Epithelial cell of prostate (primary cell): ENCODE measurements around the gene FAM81B.
"Not testable (repeated sequence)": the region's sequence is repeated elsewhere in the genome, so short reads cannot be mapped to it uniquely, and the experiment has no call there.

Experiments used
- DNase-seq: peaks from one replicate; pipeline ENCODE4 v3.0.0-alpha.2; 2011; ENCODE audit warnings: low read depth, low spot score
- H3K27ac ChIP-seq: fragments of 450-650 bp; 2 replicates; pipeline ENCODE4 v1.5.1; 2017; ENCODE audit warnings: mild to moderate bottlenecking

The FAM81B gene

GRCh38 chr5:95390812-95391492 is at the start of gene FAM81B:
Gene FAM81B (plus strand): TSS chr5:95391366. CDS start chr5:95391390, 24 bp downstream.
- H3K27ac ChIP-seq = no peak within 1 kb of the TSS
- no peak for DNase-seq

- DNase-seq, H3K27ac ChIP-seq: not testable (repeated sequence)
Measured at GRCh38 chr5:95341444-95341843, 49.7 kb upstream of the FAM81B start.

GRCh38 chr5:95347506-95348120 is 43.6 kb upstream of the FAM81B start:
- no peak for DNase-seq

GRCh38 chr5:95350631-95351030 is 40.5 kb upstream of the FAM81B start:
- no peak for DNase-seq
- H3K27ac ChIP-seq = no peak overlapping the region

More at GRCh38 chr5:95347506-95348120, 43.6 kb upstream of the FAM81B start:
- no peak overlapping the region for H3K27ac ChIP-seq

GRCh38 chr5:95352691-95353090 is 38.5 kb upstream of the FAM81B start:
- no peak for DNase-seq
- no peak overlapping the region for H3K27ac ChIP-seq

GRCh38 chr5:95358320-95358719 is 32.8 kb upstream of the FAM81B start:
- no peak overlapping the region for H3K27ac ChIP-seq
- DNase-seq = no peak

GRCh38 chr5:95358848-95359247 is 32.3 kb upstream of the FAM81B start:
- DNase-seq = no peak
- H3K27ac ChIP-seq = no peak overlapping the region

- H3K27ac ChIP-seq, DNase-seq: not testable (repeated sequence)
Measured at GRCh38 chr5:95360667-95361066, 30.5 kb upstream of the FAM81B start.

- no peak for DNase-seq
- no peak overlapping the region for H3K27ac ChIP-seq
Measured at GRCh38 chr5:95365302-95366095, 25.7 kb upstream of the FAM81B start.

GRCh38 chr5:95369782-95370181 is 21.4 kb upstream of the FAM81B start:
- no peak overlapping the region for H3K27ac ChIP-seq
- no peak for DNase-seq

- no peak for DNase-seq
- H3K27ac ChIP-seq = no peak overlapping the region
Measured at GRCh38 chr5:95374061-95374460, 17.1 kb upstream of the FAM81B start.

- H3K27ac ChIP-seq = no peak overlapping the region
- no peak for DNase-seq
Measured at GRCh38 chr5:95375591-95375990, 15.6 kb upstream of the FAM81B start.

GRCh38 chr5:95379133-95379532 is 12.0 kb upstream of the FAM81B start:
- DNase-seq = no peak
- no peak overlapping the region for H3K27ac ChIP-seq

GRCh38 chr5:95380103-95380628 is 11.0 kb upstream of the FAM81B start:
- DNase-seq = no peak
- no peak overlapping the region for H3K27ac ChIP-seq

- no peak for DNase-seq
- H3K27ac ChIP-seq = no peak overlapping the region
Measured at GRCh38 chr5:95382801-95383200, 8.4 kb upstream of the FAM81B start.

- H3K27ac ChIP-seq = no peak overlapping the region
- peak; percentile 5 for DNase-seq
Measured at GRCh38 chr5:95384485-95385213, 6.5 kb upstream of the FAM81B start.

- H3K27ac ChIP-seq = no peak overlapping the region
- DNase-seq = no peak
Measured at GRCh38 chr5:95385334-95385733, 5.8 kb upstream of the FAM81B start.

- DNase-seq, H3K27ac ChIP-seq: not testable (repeated sequence)
Measured at GRCh38 chr5:95391965-95392364, 799 bp downstream of the FAM81B start.

- H3K27ac ChIP-seq = no peak overlapping the region
- peak; percentile 5 for DNase-seq
Measured at GRCh38 chr5:95392593-95393182, 1.5 kb downstream of the FAM81B start.

- H3K27ac ChIP-seq = no peak overlapping the region
- no peak for DNase-seq
Measured at GRCh38 chr5:95393279-95393678, 2.1 kb downstream of the FAM81B start.
